CD4-positive, alpha-beta T cell treated with Interleukin-6 for 4 hours (primary cell): ENCODE data around the gene GAS6.
"Not testable (repeated sequence)": the region's sequence is repeated elsewhere in the genome, so short reads cannot be mapped to it uniquely, and the experiment has no call there.

Experiments
- DNase-seq: peaks from one replicate; pipeline ENCODE4 v3.0.0-alpha.2; 2020; ENCODE audit warnings: mixed read lengths

GAS6 gene

DNA sequence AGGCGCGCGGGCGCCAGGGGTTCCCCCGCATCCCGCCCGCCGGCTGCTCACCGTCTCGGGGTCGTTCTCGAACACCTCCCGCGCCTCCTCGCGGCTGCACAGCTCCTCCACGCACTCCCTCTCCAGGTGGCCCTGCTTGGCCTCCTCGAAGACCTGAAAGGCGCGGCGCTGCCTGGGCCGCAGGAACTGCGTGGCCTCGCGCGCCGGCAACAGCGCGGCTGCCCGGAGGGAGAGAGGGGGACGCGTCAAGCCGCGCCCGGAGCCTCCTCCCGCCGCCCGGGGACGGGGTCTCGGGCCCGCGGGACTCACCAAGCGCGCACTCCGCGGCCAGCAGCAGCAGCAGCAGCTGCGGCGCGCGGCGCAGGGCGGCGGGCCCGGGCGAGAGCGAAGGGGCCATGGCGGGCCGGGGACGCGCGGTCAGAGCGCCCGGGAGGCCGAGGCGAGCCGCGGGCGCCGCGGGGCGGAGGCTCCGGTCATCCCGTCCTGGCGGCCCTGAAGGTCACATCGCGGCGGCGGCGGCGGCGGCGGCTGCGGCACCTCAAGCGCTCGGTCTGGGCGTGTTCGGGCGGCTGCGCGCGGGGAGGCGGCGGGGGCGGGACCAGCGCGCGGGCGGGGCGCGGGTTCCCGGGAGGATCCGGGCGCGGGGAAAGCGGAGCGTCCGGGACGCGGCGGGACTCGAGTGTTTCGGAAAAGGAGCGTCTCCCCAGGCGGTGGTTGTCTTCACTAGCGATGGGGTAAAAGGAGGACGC, at the start of gene GAS6:
Gene GAS6 (minus strand): TSS at position 553 of the 749 bp plus-strand sequence. CDS start 156 bp downstream, at position 397.
- no peak for DNase-seq

DNA sequence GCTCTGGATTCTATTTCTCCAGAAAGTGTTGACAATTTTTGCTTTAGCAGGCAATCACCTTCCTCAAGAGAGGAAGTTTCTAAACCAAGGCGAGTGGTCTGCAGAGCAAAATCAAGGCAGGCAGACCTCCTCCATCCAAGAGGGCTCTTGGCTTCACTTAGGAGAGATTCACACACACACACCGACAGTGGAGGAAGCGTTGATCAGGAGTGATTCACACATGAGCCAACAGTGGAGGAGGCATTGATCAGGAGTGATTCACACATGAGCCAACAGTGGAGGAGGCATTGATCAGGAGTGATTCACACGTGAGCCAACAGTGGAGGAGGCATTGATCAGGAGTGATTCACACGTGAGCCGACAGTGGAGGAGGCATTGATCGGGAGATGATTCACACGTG, 49.5 kb upstream of the GAS6 start:
- not testable (repeated sequence) for DNase-seq

DNA sequence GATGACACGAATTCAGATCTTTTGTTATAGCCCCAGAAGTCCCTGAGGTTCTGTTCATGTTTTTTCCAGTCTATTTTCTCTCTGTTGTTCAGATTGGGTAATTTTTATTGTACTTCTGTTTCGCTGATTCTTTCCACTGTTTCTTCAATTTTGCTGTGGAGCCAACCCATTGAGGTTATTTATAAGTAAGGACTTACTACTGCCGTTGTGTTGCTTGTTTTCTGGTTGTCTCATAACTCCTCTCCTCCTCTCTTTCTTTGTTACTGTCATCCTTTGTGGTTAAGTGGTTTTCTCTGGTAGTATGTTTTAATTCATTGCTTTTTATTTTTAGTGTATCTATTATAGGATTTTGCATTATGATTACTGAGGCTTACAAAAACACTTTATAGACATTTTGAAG, 48.7 kb upstream of the GAS6 start:
- DNase-seq = no peak

DNA sequence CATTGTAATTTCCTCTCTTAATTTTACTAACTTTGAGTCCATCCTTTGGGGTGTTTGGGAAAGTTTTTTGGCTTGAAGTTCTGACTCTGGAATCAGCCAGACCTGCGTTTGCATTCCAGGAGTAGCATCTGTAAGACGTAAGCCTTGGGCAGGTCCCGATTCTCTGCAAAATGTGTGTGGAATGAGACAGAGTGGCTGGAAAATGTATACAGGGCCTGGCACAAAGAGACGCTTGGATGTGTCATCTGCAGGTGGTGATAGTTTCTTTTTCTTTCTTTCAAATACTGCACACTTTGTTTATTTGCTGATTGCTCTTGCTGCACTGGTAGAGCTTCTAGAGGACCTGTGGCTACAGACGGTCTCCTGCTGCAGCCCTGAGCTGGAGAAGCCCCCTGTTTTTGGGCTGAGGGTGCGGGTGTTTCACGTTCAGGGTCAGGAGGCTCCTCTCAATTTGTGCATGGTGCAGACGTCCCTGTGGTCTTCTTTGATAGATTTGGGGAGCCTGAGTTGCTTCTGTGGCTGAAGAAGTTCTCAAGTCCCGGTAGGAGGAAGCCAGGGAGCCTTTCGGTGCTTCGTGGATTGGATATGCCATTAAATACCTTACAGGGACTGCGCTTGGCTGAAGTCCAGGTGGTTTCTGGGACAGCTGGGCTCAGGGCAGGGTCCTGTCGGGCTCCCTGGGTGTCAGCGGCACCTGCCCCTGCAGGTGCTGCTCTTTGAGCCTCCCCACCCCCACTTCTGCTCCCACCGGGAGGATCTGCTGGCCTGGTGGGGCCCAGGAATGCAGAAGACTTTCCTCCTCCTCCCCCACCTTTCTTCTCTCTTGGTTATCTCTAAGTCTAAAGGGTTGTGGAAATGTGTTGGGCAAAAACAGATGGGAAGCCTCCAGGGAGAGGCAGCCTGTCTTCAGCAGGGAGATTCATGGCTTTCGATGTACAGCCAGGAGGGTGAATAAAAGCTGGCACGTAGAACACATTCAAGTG, 44.0 kb upstream of the GAS6 start:
- no peak for DNase-seq

DNA sequence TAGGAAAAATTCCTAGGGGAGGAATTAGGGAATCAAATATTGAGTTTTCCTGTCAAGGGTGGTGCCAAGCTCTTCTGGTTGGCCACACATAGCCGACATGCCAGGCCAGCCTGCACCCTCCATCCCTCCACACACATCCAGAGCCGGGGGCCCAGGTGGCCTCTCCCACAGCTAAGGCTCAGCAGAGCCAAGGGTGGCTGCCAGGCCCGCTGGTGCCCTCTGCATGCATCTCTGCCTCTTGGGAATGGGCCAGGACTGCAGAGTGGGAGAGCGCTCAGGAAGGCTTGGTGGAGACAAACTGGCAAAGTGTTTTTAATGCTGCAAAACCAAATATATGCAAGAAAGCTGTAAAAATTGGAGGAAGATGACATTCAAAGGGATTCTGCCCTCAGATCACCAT, 42.7 kb upstream of the GAS6 start:
- DNase-seq = no peak

DNA sequence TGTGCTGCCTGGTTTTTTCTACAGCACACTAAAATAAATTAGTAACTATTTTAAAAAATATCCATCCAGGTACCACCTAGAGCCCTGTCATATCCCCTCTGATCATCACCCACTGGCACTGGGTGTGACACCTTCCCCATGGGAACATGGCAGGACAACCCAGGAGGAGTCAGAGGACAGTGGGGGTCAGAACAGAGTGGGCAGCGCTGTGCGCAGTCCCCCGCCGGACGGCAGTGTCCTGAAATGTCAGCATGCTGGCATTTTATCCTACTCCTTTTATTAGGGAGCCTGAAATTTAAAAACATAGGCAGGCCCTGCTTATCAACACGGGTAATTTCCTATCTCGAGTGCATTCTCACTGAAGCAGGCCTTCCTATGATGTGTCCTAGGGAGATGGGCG, 42.1 kb upstream of the GAS6 start:
- DNase-seq = no peak

DNA sequence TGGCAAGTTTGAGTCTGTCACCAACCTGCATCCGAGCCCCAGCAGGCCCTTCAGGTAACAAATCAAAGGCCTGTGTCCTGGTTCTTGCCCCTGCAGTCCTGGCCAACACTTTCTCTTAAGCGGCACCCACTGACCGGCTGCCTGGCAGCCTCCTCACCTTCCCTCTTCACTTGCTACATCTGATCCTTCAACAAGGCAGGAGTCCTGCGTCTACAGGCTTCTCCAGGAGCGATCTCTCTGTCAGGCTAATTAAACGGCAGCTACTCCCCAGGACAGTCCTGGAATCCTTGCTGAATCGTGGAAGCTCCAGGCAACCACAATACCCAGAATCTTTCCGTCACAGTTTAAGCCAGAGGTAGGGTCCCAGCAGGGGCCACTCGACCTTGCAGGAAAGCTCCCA, 41.1 kb upstream of the GAS6 start:
- no peak for DNase-seq

DNA sequence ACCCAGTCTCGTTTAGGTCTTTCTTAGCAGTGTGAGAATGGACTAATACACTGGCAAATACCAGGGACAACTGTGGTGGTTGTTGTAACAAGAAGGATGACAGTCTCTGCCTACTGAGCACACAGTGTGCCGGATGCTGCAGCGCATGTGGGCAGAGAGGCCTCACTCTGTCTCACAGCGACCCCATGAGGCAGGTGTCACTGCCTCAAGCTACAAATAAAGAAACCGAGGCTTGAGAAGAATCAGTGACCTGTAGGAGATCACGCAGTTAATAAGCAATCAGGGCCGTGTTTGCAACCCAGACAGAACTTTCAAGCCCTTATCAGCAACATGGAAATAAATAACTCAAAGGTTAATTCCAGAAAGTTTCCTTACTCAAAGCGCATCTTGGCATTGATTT, 40.5 kb upstream of the GAS6 start:
- DNase-seq = peak; percentile 40

DNA sequence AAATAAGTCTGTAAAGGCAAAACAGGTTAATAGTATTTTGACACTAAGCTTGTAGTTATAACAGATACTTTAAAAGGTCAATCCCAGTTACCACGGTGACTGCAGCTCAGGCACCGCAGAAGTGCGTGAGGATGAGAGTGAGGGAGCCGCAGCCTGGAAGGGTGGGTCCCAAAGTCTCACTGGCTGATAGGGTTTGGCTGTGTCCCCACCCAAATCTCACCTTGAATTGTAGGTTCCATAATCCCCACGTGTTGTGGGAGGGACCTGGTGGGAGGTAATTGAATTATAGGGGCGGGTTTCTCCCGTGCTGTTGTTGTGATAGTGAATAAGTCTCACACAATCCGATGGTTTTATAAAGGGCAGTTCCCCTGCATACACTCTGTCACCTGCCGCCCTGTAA, 40.0 kb upstream of the GAS6 start:
- DNase-seq = no peak

DNA sequence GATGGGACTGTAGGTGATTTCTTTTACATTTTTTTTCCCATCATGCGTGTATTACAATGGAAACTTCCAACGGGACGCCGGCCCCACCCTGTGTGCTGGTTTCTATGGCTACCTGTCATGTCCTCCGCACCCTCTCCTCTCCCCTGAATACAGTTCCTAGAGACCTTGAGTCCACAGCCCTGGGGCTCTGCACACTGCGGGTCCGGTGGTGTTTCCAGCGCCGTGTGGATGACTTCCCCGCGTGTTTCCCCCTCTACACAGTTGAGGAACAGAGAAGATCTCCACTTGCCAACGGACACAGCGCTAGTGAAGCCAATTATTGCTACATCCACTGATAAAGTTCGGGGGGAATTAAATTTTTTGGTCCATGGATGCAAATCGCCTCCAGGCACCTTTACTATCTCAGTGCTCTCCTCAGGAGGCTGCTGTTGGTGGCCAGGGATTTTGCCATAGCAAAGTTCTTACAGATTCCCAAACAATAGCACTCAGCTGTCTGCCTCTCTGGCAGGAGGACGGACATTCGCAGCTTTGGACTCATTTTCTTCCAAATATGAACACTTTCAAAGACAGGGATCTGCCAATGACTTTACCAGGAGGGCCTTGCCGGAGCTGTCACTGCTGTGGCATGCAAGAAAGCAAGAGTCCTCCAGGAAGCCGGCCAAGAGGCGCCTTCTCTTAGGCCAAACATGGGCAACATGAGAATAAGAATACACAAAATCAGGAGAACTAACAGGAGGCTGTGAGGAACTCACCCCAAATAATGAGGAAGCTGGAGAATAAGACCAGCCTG, 39.3 kb upstream of the GAS6 start:
- no peak for DNase-seq

DNA sequence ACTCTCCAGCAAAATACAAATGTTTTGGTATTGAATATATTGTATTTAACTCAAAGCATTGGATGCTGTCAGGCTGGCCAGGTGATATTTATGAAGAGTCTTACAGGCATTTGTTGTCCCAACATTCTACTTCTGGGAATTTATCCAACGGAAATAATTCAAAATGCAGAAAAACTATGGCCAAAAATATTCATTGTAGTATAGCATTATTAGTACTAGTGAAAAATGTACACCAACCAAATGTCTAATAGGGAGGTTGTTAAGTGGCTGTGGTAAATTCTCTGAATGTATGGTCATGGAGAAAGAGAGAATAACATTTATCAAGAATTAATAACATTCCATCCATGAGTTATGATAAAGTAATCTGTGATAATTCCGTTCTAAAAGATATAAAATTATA, 38.6 kb upstream of the GAS6 start:
- DNase-seq = no peak

DNA sequence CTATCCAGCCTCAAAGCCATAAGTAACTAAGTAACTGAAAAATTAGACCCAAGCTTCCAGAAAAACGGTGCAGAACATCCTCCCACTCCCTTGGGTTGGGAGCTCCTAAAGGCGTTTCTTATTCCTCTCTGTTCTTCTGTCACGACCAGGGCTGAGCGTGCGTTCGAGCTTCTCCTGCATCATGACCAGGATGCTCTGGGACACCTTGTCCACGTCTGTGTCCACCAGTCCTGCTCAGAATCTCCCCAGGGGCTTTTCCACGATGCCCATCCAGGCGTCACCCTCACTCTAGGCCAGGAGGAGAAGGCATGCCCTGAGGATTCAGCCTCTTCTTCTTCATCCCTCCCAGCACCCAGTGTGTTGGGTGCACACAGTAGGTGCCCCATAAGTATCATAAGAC, 37.8 kb upstream of the GAS6 start:
- no peak for DNase-seq

DNA sequence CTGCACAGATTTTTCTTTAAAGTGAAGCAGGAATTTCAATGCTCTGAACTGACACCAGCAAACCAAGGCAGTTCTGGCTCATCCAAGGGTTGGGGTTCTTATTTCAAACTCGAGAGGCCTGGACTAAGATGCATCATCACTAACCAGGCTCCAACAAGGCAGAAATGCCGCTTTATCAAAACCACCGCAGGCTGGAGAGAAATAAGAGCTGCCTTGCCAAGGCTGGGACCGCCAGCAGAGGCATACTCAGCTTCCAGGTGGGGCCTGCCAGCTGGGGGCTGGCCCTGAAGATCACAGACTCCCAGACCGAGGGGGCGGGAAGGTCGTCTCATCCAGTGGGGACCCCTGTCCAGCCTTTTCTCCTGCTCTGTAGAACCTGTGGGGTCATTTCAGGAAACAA, 37.4 kb upstream of the GAS6 start:
- no peak for DNase-seq

DNA sequence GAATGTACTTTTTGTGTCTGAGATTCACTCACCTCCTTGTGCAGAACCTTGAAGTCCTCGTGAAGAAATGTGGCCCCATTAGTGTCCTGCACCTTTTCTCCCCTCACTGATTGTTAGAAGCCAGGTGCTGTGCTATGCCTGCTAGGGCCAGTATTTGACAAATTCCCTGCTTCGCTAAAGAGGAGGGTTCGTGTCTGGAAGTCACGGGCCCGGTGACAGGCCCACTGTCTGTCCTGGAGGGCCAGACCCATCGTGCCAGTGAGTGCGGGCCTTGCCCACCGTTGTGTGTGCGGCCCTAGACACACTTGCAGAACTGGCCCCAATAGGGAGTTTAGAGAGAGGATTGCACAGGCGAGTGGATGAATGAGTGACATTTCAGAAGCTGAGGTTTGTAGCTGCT, 36.8 kb upstream of the GAS6 start:
- DNase-seq = no peak

DNA sequence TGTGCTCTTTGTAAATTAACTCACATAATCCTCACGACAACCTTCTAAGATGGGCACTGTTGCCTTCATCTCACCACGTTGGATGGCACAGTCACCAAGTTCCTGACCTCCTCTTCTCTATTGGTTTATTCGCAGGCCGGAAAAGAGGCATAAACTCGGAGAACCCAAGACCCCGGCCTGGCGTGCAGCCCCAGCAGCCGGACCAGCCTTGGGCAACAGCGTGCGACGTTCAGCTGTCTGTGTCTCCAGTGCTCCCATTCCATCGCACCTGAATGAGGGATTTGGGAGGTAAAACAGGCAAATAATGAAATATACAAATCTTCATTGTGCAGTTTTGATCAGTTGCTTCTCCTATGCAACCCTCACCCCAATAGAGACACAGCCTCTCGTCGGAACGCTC, 34.5 kb upstream of the GAS6 start:
- DNase-seq = no peak

DNA sequence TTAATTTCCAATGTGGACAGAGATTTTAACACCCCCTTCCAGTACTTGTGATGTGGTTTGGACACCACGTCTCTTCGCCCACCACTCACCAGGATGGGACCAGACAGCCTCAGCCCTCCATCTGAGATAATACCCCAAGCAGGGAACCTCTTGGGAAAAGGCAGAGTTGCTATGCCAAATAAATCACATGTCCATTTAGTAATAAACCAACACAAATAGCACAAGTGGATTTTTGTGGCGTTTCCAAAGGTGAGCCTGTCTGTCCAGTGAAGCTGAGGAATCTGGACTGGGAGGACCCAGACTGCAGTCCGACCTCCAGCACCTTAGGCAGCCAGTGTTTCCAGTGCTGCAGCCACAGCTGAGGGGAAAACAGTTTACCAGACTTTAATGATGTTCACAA, 34.1 kb upstream of the GAS6 start:
- no peak for DNase-seq

DNA sequence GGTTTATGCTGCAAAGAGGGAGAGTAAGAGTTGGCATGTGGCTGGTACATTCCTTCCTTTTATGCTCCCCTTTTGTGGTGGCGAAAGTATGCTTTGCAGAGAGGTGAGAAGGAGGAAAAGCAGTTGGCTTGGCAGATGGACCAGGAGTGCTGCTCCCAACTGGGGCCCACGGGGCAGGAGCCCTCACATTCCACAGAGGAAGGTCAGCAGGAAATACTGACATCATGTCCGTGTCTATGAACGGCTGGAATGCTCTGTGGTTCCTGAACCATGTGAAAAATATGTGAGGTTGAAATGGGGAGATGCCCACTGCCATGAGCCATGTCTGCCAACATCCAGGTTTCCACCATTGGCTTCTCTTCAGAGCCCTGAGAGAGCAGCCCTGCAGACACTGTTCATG, 33.3 kb upstream of the GAS6 start:
- DNase-seq = no peak

DNA sequence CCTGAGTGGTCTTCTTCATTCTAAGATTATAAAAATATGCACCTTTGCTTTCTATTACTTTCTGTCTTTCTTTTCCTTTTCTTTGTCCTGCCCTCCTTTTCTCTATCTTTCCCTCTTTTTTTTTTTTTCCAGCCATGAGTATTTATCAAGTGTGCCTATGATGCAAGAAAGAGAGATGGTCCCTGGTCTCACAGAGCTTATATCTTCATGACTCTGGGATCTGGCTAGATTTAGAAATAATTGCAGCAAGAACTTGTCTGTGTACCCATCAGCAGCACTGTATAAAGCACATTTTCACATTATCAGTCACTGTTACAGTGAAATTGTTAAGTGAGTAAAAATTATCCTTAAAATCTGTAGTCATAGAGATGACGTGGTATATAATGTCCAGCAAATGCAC, 31.6 kb upstream of the GAS6 start:
- DNase-seq = no peak

DNA sequence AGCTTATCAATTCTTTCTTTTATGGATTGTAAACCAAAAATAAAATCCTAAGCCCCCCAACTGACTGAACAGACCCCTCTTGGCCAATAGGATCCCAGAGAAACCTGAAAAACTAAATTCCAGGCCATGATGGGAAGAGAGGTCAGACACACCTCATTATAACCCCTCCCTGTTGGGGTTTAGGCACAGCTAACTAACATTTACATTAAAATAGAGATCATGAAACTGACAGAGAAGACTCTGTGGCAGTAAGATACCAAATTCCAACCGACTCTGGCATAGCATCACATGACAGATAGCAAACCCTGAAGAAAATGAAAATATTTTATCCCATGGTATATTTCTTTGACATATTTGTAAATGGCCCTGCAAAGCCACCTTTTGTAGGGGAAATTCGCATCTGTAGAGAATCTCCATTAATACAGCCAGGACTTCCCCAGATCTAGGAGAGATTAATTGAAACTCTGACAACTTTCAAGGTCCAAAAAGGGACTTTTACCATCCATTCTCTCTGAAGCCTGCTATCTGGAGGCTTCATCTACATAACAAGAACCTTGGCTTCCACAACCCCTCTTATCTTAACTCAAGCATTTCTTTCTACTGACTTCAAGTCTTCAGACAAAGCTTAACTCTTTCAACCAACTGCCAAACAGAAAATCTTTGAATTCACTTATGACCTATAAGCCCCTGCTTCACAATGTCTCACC, 27.1 kb upstream of the GAS6 start:
- no peak for DNase-seq

DNA sequence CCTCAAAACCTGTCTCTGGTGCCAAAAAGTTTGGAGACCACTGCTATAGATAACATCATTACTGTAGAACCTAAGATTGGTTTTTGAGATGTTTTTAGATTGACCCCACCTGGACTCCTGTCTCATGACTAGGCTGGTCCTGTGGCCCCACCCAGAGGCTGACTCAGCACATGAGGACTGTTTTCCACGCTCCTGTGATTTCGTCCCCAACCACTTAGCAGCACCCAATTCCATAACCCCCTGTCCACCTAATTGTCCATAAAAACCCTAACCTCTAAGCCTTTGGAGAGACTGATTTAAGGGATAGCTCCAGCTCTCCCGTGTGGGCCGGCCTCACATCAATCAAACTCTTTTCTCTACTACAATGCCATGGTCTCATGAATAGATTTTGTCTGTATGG, 25.6 kb upstream of the GAS6 start:
- no peak for DNase-seq

DNA sequence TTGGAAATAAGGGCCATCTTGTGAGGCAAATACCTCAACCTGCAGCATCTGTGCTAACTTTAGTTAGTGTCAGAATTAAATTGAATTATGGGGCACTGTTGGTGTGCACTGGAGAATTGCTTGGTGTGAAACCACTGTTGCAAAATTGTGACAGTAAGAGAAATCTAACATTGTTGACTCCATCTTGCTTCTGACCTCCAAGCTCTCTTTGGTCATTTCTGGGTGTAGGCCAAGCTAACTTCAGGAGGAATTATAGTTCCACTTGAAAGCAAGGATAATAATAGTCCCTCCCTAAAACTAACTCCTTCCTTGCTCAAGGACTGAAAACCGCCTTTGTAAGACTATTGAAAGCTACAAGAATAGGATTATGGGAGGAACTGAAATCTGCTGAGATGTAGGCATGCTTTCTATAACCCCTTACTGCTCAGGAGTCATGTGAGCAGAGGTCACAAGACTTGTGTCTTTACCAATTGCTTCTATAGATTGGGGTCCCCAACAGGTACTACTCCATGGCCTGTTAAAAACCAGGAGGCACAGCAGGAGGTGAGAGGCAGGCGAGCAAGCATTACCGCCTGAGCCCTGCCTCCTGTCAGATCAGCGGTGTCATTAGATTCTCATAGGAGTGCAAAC, 24.9 kb upstream of the GAS6 start:
- no peak for DNase-seq

DNA sequence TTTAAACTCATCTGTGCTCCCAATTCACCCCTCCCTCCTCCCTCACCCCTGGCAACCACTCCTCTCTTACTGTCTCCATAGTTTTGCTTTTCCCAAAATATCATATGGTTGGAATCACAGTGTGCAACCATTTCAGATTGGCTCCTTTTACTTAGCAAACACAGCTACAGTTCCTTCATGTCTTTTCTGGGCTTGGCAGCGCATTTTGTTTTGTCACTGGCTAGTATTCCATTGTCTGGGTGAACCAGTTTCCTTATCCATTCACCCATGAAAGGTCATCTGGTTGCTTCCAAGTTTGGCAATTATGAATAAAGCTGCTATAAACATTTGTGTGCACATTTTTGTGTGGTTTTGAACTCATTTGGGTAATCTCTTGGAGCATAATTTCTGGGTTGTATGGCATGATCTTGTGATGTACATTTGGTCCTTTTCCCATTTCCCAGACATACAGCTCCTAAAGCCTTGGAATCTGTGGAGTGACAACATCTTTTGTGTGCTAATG, 23.9 kb upstream of the GAS6 start:
- no peak for DNase-seq
